ENCODE measurements around the gene UNC5A.

DNA sequence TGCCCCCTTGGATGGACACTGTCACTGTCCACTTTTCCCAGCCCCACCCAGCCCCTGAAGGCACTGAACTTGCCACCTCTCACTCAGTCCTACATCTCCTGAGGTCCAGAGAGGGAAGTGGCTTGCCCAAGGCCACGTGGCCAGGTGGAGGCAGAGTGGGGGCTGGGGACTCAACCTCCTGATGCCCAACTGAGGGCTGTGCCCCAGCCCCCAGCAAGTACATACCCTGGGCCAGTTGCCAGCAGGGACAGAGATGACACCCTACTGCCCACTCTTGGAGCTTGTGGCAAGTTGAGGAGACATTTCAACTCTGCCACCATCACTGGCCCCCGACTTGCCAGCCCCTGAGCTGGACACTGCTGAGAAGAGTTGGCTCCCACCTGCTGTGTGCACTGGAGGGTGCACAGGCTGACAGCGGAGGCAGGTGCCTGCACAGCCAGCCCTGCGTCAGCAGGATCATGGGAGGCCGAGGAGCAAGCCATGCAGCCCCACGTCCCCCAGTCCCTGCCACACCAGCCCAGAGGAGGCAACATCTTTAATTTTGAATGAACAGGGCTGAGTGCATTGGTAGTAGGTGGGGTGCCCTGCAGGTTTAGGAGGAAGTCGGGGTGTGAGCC is 39.4 kb downstream of the UNC5A start:
- no peak for TF ChIP-seq TCF7L2 (IDR thresholded peaks at IDR 0.05; ENCODE audit: borderline replicate concordance, low read depth, low read length)
- no peak for TF ChIP-seq ZNF777 (tag by site-specific recombination; IDR thresholded peaks at IDR 0.05; ENCODE audit: borderline replicate concordance)
- TF ChIP-seq, protein P1, sequence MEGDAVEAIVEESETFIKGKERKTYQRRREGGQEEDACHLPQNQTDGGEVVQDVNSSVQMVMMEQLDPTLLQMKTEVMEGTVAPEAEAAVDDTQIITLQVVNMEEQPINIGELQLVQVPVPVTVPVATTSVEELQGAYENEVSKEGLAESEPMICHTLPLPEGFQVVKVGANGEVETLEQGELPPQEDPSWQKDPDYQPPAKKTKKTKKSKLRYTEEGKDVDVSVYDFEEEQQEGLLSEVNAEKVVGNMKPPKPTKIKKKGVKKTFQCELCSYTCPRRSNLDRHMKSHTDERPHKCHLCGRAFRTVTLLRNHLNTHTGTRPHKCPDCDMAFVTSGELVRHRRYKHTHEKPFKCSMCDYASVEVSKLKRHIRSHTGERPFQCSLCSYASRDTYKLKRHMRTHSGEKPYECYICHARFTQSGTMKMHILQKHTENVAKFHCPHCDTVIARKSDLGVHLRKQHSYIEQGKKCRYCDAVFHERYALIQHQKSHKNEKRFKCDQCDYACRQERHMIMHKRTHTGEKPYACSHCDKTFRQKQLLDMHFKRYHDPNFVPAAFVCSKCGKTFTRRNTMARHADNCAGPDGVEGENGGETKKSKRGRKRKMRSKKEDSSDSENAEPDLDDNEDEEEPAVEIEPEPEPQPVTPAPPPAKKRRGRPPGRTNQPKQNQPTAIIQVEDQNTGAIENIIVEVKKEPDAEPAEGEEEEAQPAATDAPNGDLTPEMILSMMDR (tag by site-specific recombination; IDR thresholded peaks at IDR 0.05): no peak
- TF ChIP-seq ZNF776 (tag by site-specific recombination; IDR thresholded peaks at IDR 0.05; ENCODE audit: borderline replicate concordance): no peak
